GM08714 (cell line): ENCODE results near the gene KIF25.
"Not testable (repeated sequence)": the region's sequence is repeated elsewhere in the genome, so short reads cannot be mapped to it uniquely, and the experiment has no call there.

Experiments used
- H3K4me3 ChIP-seq: fragments of 200-500 bp; sonication (Bioruptor generic); 2 replicates; pipeline ENCODE4 v1.5.1; 2014; ENCODE audit warnings: mild to moderate bottlenecking, low read length, inconsistent platforms
- ZNF274 ChIP-seq: IDR thresholded peaks from 2 replicates; pipeline ENCODE4 v1.6.1; 2012; ENCODE audit warnings: mild to moderate bottlenecking, low read depth, low read length

KIF25 gene

DNA sequence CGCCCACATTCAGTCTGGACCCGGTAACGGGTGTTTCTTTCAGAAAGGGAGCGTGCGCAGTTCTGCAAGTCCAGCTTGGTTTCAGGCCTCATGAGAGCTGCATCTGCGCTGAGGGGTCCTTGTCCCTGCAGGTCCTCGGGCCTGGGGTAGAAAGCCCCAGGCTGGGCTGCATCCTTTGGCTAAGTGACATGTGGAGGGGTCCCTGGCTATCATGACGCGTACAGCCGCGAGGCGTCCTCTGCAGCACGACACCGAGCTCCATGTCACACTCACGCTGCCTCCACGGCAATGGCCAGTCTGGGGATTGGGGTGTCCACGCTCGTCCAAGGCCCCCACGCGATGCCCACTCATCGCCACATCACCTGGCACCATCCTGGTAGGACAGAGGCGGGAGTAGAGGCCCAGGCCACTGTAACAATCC is 1.7 kb upstream of the KIF25 start:
- TF ChIP-seq ZNF274 = no peak
- H3K4me3 ChIP-seq = no peak overlapping the region

GRCh38 chr6:167996424-167997199 is 859 bp upstream of the KIF25 start:
- no peak overlapping the region for H3K4me3 ChIP-seq
- no peak for TF ChIP-seq ZNF274

DNA sequence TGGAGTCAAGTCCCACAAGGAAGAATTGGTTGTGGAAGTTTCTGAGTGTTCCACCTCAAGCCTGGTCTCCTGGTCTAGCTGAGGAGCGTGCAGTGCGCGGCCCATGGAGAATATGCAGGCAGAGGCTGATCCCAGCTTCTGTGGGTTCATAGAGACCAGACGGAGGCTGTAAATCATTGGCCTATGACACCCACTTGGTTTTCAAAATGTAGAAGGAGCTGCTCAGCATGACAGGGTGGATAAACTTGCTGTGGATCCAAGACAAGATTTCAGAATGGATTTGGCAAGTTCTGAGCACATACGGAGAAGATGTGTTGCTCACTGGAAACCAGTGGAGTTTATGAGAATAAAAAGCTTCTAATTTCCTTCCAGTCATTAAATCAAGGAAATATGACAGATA is 744 bp downstream of the KIF25 start:
- H3K4me3 ChIP-seq = no peak overlapping the region
- no peak for TF ChIP-seq ZNF274

GRCh38 chr6:168000198-168001028 is 2.9 kb downstream of the KIF25 start:
- no peak overlapping the region for H3K4me3 ChIP-seq
- TF ChIP-seq ZNF274 = no peak

- no peak for TF ChIP-seq ZNF274
- H3K4me3 ChIP-seq = no peak overlapping the region
These were observed 3.5 kb downstream of the KIF25 start for GRCh38 chr6:168001029-168001332.

DNA sequence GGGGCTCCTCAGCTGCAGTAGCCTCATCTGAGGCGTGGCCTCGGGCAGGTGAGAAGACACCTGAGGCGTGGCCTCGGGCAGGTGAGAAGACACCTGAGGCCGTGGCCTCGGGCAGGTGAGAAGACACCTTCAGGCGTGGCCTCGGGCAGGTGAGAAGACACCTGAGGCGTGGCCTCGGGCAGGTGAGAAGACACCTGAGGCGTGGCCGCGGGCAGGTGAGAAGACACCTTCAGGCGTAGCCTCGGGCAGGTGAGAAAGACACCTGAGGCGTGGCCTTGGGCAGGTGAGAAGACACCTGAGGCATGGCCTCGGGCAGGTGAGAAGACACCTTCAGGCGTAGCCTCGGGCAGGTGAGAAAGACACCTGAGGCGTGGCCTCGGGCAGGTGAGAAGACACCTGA is 4.0 kb downstream of the KIF25 start:
- not testable (repeated sequence) for H3K4me3 ChIP-seq

DNA sequence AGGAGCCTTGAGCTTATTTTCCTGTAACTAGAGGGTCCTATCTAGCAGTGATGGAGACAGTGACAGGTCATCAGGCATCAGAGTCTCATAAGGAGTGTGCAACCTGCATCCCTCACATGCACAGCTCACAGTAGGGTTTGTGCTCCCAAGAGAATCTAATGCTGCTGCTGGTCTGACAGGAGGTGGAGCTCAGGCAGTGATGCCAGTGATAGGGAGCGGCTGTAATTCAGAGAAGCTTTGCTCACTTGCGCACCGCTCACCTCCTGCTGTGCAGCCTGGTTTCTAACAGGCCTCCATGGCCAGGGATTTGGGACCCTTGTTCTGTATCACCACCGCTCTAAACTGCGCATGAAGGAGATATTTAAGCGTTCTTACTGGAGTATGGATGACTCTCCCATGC is 5.3 kb downstream of the KIF25 start:
- no peak for TF ChIP-seq ZNF274
- H3K4me3 ChIP-seq = no peak overlapping the region

DNA sequence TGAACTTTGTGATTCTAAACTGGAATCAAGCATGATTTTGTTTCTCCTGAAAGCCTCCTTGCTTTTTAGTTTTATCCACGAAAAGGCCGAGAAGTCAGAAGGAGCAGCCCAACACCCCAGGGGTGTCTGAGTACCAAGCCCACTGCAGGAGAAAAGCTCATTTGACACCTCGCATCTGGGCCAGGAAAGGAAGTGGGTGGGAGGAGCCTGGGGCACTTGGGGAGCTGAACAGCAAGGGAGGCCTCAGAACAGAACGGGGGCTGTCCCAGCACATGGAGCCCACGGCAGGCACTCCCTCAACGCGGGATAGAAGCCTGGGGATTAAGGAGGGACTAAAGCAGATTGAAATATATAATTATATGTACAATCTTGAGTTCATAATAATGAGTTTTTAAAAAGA is 6.6 kb downstream of the KIF25 start:
- H3K4me3 ChIP-seq = no peak overlapping the region
- no peak for TF ChIP-seq ZNF274

DNA sequence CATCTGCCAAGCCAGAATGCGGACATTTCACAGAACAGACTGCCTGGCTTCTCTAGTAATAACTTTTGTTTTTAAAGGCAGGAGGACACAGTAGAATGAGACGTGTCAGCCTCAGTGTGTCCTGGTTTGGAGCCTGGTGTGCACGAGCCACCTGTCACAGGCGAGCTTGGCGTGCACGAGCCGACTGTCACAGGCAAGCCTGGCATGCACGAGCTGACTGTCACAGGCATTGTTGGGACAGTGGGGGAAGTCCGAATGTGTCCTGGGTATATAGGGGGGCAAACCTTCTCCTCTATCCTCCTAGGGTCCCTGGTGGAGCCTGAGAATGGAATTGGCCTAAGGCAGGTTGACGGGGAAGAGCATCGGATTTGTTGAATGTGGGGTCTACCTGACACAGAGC is 7.5 kb downstream of the KIF25 start:
- no peak overlapping the region for H3K4me3 ChIP-seq
- TF ChIP-seq ZNF274 = no peak

DNA sequence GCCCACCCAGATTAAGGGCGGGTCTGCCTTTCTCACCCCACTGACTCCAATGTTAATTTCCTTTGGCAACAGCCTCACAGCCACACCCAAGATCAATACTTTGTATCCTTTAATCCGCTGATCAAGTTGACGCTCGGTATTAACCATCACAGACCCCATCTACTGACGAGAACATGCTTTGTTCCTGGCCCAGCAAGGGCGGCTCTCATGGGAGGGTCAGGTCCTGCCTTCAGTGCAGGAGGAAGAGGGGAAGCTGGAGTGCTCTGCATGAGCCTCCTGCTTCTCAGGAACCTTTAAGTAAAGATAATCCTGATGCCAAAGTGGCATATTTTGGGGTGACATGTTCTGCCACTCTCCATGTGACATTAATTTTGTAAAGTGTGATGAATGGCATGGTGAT is 8.3 kb downstream of the KIF25 start:
- no peak for TF ChIP-seq ZNF274
- no peak overlapping the region for H3K4me3 ChIP-seq

- TF ChIP-seq ZNF274 = no peak
- no peak overlapping the region for H3K4me3 ChIP-seq
These were observed 10.3 kb downstream of the KIF25 start for GRCh38 chr6:168007592-168008338.

GRCh38 chr6:168009331-168009730 is 11.9 kb downstream of the KIF25 start:
- H3K4me3 ChIP-seq = no peak overlapping the region

GRCh38 chr6:168011291-168011690 is 13.8 kb downstream of the KIF25 start:
- no peak overlapping the region for H3K4me3 ChIP-seq
- TF ChIP-seq ZNF274 = no peak

More at GRCh38 chr6:168009331-168009730, 11.9 kb downstream of the KIF25 start:
- TF ChIP-seq ZNF274 = no peak

DNA sequence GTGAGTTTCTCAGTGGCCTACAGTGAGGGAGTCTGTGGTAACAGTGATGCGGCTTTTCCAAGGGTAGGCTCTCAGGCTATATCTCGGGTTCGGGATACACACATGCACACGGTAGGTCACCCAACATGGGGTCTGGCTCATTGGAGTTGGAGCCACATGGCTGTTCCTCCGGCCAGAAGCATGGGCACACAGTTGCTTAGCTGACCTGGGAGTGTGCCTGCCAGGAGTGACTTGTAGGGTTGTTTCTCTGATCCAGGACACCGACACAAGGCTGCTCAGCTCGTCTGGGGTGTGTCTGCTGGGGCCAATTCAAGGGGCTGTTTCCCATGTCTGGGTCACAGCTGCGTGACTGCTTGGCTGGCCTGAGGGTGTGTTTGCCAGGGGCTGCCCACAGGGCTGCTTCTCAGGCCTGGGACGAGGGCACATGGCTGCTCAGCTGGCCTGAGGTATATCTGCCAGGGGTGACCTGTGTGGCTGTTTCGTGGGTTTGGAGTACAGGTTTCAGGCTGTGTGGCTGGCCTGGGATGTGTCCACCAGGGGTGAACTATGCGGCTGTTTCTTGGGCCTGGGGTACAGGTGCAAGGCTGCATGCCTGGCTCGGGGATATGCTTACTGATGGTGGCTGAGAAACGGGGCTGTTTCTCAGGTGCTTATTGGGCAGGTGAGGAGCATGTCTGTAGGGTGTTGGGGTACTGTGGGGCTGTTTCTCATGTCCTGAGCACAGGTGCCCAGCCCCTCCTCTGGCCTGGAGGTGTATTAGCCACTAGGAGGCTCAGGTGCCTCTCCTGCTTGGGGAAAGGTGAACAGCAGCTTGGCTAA is 15.2 kb downstream of the KIF25 start:
- TF ChIP-seq ZNF274 = no peak
- no peak overlapping the region for H3K4me3 ChIP-seq
